IMR-90 (cell line): ENCODE data around the gene AGBL3.

Source experiments
- CEBPB ChIP-seq: IDR thresholded peaks from 2 replicates; pipeline ENCODE4 v1.6.1; 2012; ENCODE audit warnings: low read depth, low read length, improper control_type of control experiment
- FOS ChIP-seq: fragments of 150-350 bp; IDR thresholded peaks from 2 replicates; pipeline ENCODE4 v1.6.1; 2016; ENCODE audit warnings: low read depth, low read length
- MAFK ChIP-seq: IDR thresholded peaks from 2 replicates; pipeline ENCODE4 v1.6.1; 2012; ENCODE audit warnings: low read depth, low read length, improper control_type of control experiment
- POLR2A ChIP-seq: IDR thresholded peaks from 2 replicates; pipeline ENCODE4 v1.6.1; 2012; ENCODE audit warnings: mild to moderate bottlenecking, low read depth, low read length
- RAD21 ChIP-seq: IDR thresholded peaks from 2 replicates; pipeline ENCODE4 v1.6.1; 2012; ENCODE audit warnings: low read length, improper control_type of control experiment
- RCOR1 ChIP-seq: IDR thresholded peaks from 2 replicates; pipeline ENCODE4 v1.6.1; 2012; ENCODE audit warnings: mild to moderate bottlenecking, low read length, improper control_type of control experiment; ENCODE audit not compliant: insufficient replicate concordance
- RFX5 ChIP-seq: IDR thresholded peaks from 2 replicates; pipeline ENCODE4 v1.8.0; 2012; ENCODE audit warnings: low read depth, mild to moderate bottlenecking, low read length, moderate library complexity
- SMC3 ChIP-seq: fragments of 150-350 bp; IDR thresholded peaks from 2 replicates; pipeline ENCODE4 v1.6.1; 2016; ENCODE audit warnings: low read depth, mild to moderate bottlenecking, antibody characterized with exemption, low read length, moderate library complexity
- TF ChIP-seq, protein P1 (sequence below): conservative IDR thresholded peaks from 2 replicates; pipeline ENCODE4 v1.5.1; 2012; ENCODE audit warnings: mild to moderate bottlenecking, low read depth, low read length, improper control_type of control experiment
- TF ChIP-seq, protein P2 (sequence below): fragments of 150-350 bp; IDR thresholded peaks from 2 replicates; pipeline ENCODE4 v1.6.1; 2017; ENCODE audit warnings: mild to moderate bottlenecking, antibody characterized with exemption, low read length, low read depth
- TF ChIP-seq, protein P3 (sequence below): fragments of 150-350 bp; IDR thresholded peaks from 2 replicates; pipeline ENCODE4 v1.6.1; 2016; ENCODE audit warnings: low read depth, mild to moderate bottlenecking, low read length, moderate library complexity, borderline replicate concordance

DNA sequence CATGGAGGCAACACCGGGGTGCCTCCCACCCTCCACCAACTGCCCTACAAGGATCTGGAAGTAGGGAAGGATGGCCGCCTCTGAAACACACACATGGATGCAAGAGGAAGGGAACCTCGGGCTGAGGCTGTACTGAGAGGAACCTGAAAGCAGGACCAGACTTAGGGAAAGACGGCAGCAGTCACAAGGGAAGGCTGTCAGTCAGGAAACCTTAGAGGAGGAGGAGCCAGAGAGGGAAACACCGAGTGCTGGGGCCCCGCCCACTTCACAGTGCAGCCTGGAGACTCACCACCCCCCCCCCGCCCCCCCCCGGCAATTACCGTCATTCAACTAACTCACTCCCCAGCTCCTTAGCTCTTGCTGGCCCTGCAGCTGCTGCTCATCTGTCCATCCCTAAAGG is 181.7 kb downstream of the AGBL3 start:
- TF ChIP-seq, protein P1, sequence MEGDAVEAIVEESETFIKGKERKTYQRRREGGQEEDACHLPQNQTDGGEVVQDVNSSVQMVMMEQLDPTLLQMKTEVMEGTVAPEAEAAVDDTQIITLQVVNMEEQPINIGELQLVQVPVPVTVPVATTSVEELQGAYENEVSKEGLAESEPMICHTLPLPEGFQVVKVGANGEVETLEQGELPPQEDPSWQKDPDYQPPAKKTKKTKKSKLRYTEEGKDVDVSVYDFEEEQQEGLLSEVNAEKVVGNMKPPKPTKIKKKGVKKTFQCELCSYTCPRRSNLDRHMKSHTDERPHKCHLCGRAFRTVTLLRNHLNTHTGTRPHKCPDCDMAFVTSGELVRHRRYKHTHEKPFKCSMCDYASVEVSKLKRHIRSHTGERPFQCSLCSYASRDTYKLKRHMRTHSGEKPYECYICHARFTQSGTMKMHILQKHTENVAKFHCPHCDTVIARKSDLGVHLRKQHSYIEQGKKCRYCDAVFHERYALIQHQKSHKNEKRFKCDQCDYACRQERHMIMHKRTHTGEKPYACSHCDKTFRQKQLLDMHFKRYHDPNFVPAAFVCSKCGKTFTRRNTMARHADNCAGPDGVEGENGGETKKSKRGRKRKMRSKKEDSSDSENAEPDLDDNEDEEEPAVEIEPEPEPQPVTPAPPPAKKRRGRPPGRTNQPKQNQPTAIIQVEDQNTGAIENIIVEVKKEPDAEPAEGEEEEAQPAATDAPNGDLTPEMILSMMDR = no peak
- TF ChIP-seq POLR2A (no peak), RAD21 (no peak), FOS (no peak), CEBPB (no peak), RCOR1 (no peak), MAFK (no peak), SMC3 (no peak), RFX5 (no peak)
- TF ChIP-seq, protein P2, sequence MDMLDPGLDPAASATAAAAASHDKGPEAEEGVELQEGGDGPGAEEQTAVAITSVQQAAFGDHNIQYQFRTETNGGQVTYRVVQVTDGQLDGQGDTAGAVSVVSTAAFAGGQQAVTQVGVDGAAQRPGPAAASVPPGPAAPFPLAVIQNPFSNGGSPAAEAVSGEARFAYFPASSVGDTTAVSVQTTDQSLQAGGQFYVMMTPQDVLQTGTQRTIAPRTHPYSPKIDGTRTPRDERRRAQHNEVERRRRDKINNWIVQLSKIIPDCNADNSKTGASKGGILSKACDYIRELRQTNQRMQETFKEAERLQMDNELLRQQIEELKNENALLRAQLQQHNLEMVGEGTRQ = no peak
- TF ChIP-seq, protein P3, sequence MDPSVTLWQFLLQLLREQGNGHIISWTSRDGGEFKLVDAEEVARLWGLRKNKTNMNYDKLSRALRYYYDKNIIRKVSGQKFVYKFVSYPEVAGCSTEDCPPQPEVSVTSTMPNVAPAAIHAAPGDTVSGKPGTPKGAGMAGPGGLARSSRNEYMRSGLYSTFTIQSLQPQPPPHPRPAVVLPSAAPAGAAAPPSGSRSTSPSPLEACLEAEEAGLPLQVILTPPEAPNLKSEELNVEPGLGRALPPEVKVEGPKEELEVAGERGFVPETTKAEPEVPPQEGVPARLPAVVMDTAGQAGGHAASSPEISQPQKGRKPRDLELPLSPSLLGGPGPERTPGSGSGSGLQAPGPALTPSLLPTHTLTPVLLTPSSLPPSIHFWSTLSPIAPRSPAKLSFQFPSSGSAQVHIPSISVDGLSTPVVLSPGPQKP = no peak
